Measurements from ENCODE around the gene SLC22A1. TPM values are rescaled to one million over a fixed set of nuclear protein-coding genes. Genes with fewer than 3 reads are reported as not detected.
"Not testable (repeated sequence)": the region's sequence is repeated elsewhere in the genome, so short reads cannot be mapped to it uniquely, and the experiment has no call there.

SLC22A1 gene
- total RNA-seq, 1 donor from 2014 or later, result 2.2 TPM

DNA sequence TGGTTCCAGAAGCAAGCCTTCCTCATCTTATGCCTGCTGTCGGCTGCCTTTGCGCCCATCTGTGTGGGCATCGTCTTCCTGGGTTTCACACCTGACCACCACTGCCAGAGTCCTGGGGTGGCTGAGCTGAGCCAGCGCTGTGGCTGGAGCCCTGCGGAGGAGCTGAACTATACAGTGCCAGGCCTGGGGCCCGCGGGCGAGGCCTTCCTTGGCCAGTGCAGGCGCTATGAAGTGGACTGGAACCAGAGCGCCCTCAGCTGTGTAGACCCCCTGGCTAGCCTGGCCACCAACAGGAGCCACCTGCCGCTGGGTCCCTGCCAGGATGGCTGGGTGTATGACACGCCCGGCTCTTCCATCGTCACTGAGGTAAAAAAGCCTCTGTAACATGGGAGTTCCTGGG is 366 bp downstream of the SLC22A1 start:
- peaks cover 16% of the 10 kb centered on the region for H3K36me3 Mint-ChIP-seq (ENCODE audit: unreplicated experiment)
- no peak overlapping the region for H3K27ac Mint-ChIP-seq (ENCODE audit: unreplicated experiment)
- no peak overlapping the region for H3K4me3 Mint-ChIP-seq (ENCODE audit: unreplicated experiment)
- H3K27me3 Mint-ChIP-seq (ENCODE audit: unreplicated experiment), result peaks cover 7% of the 10 kb centered on the region
- TF ChIP-seq, protein P1, sequence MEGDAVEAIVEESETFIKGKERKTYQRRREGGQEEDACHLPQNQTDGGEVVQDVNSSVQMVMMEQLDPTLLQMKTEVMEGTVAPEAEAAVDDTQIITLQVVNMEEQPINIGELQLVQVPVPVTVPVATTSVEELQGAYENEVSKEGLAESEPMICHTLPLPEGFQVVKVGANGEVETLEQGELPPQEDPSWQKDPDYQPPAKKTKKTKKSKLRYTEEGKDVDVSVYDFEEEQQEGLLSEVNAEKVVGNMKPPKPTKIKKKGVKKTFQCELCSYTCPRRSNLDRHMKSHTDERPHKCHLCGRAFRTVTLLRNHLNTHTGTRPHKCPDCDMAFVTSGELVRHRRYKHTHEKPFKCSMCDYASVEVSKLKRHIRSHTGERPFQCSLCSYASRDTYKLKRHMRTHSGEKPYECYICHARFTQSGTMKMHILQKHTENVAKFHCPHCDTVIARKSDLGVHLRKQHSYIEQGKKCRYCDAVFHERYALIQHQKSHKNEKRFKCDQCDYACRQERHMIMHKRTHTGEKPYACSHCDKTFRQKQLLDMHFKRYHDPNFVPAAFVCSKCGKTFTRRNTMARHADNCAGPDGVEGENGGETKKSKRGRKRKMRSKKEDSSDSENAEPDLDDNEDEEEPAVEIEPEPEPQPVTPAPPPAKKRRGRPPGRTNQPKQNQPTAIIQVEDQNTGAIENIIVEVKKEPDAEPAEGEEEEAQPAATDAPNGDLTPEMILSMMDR (IDR thresholded peaks at IDR 0.05; ENCODE audit: partially characterized antibody, unreplicated experiment), result no peak
- H3K4me1 Mint-ChIP-seq (ENCODE audit: low read depth, unreplicated experiment), result no peaks in the 10 kb centered on the region
- no peak for DNase-seq
- peaks cover 4% of the 10 kb centered on the region for H3K9me3 Mint-ChIP-seq (ENCODE audit: unreplicated experiment)

DNA sequence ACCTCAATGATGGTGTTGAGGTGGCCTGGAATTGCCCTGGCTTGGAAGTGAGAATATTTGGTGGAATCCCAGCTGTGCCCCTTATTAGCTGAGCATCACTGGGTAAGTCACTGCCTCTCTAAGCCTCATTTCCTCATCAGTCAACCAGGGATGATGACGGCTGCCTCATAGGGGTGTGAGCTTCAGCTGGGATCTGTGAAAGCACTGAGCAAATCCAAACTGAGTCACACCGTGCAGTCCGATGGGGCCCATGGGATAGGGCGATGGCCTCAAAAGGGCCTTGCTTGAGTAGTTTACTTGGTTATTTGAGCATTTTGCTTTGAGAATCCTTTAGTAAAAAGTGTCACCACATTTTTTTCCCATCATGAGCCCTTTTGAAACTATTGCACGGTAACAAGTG is 1.1 kb downstream of the SLC22A1 start:
- TF ChIP-seq, protein P1 (IDR thresholded peaks at IDR 0.05; ENCODE audit: partially characterized antibody, unreplicated experiment), result no peak
- H3K27ac Mint-ChIP-seq (ENCODE audit: unreplicated experiment), result no peak overlapping the region

DNA sequence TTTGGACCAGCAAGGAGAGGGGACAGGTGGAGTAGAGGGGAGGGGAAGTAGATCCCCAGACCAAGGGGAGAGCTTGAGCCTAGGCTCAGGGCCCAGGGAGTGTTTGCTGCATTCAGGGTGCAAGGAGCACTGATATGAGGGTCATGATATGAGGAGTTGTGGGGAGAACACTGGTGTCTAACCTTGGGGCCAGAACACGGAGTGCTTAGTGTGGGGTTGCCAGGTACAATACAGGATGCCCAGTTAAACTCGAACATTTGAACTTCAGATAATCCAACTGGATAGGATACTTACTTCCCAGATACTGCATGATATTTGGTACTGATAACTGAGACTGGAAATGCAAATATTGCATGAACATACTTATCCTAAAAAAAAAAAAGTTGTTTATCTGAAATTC is 2.4 kb downstream of the SLC22A1 start:
- DNase-seq, result no peak
- TF ChIP-seq, protein P1 (IDR thresholded peaks at IDR 0.05; ENCODE audit: partially characterized antibody, unreplicated experiment), result no peak
- Mint-ChIP-seq H3K9me3 (ENCODE audit: unreplicated experiment) (peaks cover 2% of the 10 kb centered on the region), H3K4me1 (ENCODE audit: low read depth, unreplicated experiment) (no peaks in the 10 kb centered on the region), H3K36me3 (ENCODE audit: unreplicated experiment) (peaks cover 11% of the 10 kb centered on the region), H3K4me3 (ENCODE audit: unreplicated experiment) (no peak overlapping the region), H3K27me3 (ENCODE audit: unreplicated experiment) (peaks cover 9% of the 10 kb centered on the region), H3K27ac (ENCODE audit: unreplicated experiment) (no peak overlapping the region)

More for the DNA sequence above, 1.1 kb downstream of the SLC22A1 start:
- H3K27me3 Mint-ChIP-seq (ENCODE audit: unreplicated experiment), result peaks cover 9% of the 10 kb centered on the region
- H3K9me3 Mint-ChIP-seq (ENCODE audit: unreplicated experiment), result peaks cover 3% of the 10 kb centered on the region
- no peak overlapping the region for H3K4me3 Mint-ChIP-seq (ENCODE audit: unreplicated experiment)
- peaks cover 13% of the 10 kb centered on the region for H3K36me3 Mint-ChIP-seq (ENCODE audit: unreplicated experiment)
- DNase-seq, result no peak
- H3K4me1 Mint-ChIP-seq (ENCODE audit: low read depth, unreplicated experiment), result no peaks in the 10 kb centered on the region

DNA sequence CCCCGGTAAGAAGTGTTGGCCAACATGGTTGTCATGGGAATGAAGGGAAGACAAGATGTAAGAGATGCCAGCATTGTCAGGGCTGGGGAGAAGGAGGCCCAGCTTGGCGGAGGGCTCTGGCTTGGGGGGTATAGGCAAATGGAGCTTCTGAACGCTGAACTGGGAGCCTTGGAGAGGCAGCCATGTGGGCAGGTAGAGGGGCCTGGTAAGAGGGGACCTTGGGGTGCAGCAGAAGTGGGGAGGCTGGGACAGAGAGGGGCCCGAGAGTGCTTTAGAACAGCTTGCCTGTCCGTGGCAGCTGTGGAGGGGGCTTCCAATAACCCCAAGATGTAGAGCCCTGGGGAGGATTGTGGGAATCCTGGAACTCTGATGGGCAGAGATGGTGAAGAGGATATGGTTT is 3.0 kb downstream of the SLC22A1 start:
- H3K27ac Mint-ChIP-seq (ENCODE audit: unreplicated experiment), result no peak overlapping the region
- H3K27me3 Mint-ChIP-seq (ENCODE audit: unreplicated experiment), result peaks cover 9% of the 10 kb centered on the region
- no peak for DNase-seq
- peaks cover 9% of the 10 kb centered on the region for H3K36me3 Mint-ChIP-seq (ENCODE audit: unreplicated experiment)
- TF ChIP-seq, protein P1 (IDR thresholded peaks at IDR 0.05; ENCODE audit: partially characterized antibody, unreplicated experiment), result no peak
- peaks cover 4% of the 10 kb centered on the region for H3K9me3 Mint-ChIP-seq (ENCODE audit: unreplicated experiment)
- H3K4me3 Mint-ChIP-seq (ENCODE audit: unreplicated experiment), result no peak overlapping the region
- H3K4me1 Mint-ChIP-seq (ENCODE audit: low read depth, unreplicated experiment), result no peaks in the 10 kb centered on the region

DNA sequence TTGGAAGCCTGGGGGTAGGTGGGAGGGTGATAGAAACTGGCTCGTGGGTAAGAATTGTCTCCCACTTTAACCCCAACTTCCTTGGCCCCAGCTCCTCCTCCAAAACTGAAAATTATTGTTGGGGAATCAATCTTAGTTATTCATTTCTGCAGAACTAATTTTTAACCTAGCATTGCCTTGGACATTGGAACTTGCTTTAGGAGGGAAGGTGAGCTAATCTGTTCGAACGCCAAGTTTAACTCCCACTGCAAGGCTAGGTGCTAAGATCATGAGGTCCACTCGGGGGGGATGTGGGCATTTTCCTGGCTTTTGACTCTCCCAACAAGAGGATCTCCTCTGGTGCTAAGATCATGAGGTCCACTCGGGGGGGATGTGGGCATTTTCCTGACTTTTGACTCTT is 3.5 kb downstream of the SLC22A1 start:
- H3K27me3 Mint-ChIP-seq (ENCODE audit: unreplicated experiment); H3K4me1 Mint-ChIP-seq (ENCODE audit: low read depth, unreplicated experiment); DNase-seq; H3K9me3 Mint-ChIP-seq (ENCODE audit: unreplicated experiment); H3K4me3 Mint-ChIP-seq (ENCODE audit: unreplicated experiment); H3K27ac Mint-ChIP-seq (ENCODE audit: unreplicated experiment): not testable (repeated sequence)
- peaks cover 14% of the 10 kb centered on the region for H3K36me3 Mint-ChIP-seq (ENCODE audit: unreplicated experiment)
